Ammon's horn (tissue), 1 donor: ENCODE data around the gene ZBTB49.

Experiments
- DNase-seq: peaks from one replicate; pipeline ENCODE4 v3.0.0-alpha.2; 2016; ENCODE audit warnings: low spot score

Gene ZBTB49

DNA sequence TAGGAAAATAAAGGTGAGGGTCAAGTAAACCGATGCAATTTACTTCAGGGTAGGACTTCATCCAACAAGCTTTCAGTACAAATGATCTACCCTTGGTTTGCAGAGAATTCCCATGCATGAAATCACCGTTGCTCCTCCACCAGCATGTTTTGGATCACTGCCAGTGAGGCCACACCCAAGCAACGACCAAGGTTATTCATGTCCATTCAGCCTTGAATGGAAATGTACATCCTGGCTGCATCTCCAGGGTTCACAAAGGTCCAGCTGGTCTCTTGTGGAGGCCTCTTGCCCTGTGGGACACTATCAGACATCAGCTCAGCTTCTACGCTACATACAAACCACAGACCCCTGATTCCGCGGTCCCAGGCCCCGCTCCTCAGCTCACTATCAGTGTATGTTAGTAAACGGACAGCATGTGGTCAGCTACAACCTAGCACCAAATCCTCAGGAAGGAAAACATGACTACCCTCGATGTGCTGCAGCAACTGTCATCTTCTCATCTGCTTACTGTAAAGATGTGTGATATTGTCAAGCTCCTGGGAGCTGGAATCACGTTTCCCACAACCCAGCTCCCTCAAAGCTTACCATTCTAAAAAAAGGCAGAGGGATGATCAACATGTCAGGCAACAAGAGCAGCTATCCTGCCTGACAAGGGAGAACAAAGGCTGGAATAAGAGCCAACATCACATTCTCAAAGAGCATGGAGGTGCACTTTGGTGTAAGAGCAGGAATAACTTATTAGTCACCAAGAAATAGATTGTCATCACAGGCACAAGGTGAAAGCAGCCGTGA, 5.0 kb upstream of the ZBTB49 start:
- DNase-seq = no peak

DNA sequence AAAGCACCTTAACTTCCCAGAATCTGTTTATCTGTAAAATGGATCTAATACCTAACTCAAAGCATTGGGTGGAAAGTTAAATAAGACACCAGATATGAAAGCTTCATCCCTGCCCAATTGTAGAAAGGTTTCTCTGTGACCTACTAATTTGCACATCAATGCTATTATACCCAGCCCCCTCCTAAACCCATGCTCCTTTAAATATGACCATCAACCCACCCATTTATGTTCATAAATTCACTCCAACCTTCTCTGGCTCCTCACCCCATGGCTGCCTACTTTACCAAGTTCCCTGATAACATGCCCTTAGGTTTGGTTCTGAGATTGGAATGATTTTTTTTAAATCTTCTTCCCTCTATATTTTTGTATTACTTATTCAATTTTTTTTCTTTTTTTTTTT, 2.0 kb upstream of the ZBTB49 start:
- DNase-seq = no peak

DNA sequence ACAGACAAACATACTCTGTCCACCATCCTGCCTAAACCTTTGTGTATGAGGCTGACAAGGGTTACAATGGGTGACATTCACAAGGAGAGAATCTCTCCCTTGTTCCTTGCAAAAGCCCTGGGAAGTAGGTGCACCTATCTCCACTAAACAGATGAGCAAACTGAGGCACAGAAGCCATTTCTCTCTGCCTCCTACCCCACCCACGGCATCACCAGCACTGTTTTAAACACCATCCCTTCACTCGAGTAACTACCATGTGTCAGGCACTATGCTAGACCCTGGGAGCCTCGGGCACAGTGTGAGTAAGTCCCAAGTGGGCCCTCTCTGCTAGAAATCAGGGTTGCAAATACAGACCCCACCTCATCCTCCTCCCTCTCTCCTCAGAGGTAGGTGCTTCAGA, 996 bp upstream of the ZBTB49 start:
- no peak for DNase-seq

DNA sequence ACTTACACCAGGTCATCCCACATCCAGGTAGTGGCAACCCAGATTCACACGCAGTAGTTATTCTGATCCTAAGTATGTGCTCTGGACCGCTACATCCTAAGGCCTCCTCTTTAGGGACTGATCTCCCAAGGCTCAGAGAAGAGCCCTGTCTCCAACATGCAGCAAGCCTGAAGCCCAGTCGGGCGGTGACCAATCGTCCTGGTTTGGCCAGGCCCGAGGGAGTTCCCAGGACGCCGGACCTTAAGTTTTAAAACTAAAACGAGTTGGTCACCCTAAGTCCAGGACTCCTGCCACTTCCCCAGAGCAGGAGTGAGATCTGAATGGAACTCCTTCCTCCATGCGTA, 482 bp upstream of the ZBTB49 start:
- DNase-seq = no peak

DNA sequence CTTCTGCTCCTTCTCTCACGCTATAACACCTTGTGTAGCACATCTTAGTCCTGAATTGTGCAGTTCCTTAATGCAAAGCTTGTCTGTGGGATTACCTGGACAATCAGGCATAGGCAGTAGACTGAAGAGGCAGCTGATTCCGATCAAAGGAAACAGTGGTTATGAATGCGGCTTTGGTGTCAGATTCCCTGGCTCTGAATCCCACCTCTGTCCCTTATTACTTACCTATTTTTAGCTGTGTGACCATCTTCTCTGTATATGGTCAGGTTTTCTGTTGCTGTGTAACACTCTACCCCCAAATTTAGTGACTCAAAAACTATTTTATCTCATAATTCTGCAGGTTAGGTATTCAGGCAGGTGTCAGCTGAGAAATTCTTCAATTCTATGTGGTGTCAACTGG, 3.2 kb downstream of the ZBTB49 start:
- DNase-seq = no peak

DNA sequence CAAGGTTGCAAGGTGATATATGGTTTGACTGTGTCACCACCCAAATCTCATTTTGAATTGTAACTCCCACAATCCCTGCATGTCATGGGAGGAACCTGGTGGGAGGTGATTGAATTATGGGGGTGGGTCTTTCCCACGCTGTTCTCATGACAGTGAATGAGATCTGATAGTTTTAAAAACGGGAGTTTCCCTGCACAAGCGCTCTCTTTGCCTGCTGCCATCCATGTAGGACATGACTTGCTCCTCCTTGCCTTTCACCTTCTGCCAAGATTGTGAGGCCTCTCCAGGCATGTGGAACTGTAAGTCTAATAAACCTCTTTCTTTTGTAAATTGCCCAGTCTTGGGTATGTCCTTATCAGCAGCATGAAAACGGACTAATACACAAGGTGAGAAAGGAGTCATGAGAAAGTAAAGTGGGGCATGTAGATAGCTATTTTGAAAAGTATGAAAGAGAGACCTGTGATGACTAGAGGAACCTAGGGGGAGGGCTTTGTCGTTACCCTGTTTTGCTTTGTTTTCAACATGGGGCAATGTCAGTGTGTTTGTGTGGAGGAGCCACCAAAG, 6.3 kb downstream of the ZBTB49 start:
- no peak for DNase-seq

DNA sequence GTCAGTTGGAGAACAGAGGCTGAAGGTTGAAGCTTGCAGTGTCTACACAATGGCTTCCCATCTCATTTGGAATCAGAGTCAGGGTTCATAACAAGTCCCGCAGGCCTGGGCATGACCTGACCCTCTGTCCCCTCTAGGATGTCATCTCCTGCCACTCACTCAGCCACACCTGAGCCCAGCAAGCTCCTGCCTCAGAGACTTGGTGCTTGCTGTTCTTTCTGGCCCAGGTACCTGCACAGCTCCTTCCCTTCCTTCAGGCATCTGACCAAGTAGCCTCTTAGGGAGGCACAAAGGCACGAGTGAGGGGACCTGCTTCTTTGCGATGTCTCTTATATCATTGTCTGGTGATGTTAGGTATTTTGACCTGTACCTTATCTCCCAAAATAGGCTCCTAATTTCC, 9.0 kb downstream of the ZBTB49 start:
- no peak for DNase-seq

DNA sequence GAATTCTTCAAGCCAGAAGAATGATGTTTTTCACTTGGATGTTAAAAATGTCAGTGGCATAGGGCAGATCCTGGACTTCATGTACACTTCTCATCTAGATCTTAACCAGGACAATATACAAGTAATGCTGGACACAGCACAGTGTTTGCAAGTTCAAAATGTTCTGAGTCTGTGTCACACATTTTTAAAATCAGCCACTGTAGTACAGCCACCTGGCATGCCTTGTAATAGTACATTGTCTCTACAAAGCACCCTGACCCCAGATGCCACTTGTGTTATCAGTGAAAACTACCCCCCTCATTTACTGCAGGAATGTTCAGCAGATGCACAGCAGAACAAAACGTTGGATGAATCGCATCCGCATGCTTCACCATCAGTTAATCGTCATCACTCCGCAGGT, 11.9 kb downstream of the ZBTB49 start:
- no peak for DNase-seq

DNA sequence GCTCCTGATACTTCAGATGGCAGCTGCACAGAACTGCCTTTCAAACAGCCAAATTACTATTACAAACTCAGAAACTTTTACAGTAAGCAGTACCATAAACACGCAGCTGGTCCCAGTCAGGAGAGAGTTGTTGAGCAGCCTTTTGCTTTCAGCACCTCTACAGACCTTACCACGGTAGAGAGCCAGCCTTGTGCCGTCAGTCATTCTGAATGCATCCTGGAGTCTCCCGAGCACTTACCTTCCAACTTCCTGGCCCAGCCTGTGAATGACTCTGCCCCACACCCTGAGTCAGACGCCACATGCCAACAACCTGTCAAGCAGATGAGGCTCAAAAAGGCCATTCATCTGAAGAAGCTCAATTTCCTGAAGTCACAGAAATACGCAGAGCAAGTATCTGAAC, 12.4 kb downstream of the ZBTB49 start:
- DNase-seq = no peak

DNA sequence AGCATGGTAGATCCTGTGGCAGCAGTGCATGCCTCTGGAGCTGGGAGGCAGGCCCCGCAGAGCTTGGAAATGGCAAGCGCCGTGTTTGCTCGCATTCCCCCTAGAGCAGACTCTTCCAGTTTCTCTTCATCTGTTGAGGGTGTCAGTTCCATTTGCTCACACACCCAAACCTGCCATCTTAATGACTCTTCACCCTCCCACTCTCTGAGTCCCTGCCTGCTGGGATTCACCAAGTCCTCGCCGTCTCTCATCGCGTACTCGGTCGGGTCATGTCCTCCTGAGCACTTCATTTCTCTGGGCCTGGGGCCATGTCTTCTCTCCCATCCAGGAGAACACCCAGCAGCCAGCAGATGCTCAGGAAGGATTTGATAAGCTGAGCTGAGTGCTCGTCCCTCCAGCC, 16.9 kb downstream of the ZBTB49 start:
- DNase-seq = no peak

DNA sequence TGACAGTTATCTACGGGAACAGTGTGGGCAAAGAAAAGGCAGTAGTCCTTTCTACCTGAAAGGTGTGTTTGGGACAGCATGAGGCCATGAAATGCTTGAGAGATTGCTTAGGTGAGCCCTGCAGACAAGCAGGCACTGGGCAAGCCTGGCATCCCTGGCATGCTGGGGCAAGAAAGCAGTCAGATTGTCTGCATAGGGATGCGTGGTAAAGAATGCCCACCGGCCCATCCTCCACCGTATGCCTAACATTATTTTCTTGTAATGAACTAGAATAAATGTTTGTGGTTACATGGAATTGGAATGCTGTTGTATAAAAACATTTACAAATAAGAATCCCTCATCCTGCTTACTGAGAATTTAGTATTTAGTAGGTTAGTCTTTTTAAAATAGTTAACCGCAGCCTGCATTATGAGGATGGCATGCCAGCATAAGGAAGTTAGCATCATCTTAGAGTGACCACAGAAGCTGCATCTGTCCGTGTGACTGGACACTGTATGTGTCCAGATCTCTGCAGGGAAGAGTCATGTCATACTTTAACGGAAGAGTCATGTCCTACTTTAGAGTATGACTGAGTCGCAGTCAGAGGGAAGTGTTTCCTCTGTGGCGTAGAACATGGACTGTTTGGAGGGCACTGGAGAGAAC, 18.9 kb downstream of the ZBTB49 start:
- no peak for DNase-seq

DNA sequence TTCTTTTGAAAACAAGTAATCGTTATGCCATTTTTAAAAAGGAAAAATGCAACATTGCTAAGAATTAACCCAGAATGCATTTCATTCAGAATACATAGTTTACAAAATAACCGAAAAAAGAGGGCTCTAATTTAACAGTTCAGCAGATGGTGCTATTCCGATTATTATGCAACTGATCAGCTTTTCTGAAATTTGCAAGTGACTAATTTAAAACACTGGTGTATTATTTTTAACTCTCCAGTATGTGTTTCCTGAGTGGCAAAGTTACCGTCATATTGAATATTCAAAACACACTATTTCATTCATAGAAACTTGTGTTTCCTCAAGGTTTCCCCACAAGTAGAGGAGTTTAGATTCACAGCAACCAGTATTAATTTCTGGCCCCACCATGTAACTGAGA, 21.1 kb downstream of the ZBTB49 start:
- DNase-seq = no peak

DNA sequence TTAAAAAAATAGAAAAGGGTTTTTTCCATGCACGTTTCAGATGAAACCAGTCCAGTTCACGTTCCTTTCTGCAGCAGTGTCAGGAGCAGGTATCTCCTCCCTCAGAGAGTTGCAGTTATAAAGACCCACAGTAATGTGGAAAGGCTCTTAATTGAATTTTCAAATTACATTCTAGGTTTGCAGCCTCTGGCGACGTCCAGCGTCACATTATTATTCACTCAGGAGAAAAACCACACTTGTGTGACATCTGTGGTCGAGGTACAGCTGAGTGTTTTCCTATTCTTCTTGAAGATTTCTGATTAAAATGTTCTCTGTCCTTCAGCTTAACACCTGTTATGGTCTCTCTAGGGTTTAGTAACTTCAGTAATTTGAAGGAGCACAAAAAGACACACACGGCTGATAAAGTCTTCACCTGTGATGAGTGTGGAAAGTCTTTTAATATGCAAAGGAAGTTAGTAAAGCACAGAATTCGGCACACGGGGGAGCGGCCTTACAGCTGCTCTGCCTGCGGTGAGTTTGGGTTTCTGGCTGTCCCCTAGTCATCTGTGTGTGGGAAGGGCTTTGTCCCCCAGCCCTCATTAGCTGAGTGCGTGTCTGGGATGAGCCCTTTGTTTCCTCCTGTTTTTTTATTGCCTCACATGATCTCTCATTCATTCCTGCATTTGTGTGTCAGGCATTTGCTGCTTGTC, 25.6 kb downstream of the ZBTB49 start:
- DNase-seq = no peak

DNA sequence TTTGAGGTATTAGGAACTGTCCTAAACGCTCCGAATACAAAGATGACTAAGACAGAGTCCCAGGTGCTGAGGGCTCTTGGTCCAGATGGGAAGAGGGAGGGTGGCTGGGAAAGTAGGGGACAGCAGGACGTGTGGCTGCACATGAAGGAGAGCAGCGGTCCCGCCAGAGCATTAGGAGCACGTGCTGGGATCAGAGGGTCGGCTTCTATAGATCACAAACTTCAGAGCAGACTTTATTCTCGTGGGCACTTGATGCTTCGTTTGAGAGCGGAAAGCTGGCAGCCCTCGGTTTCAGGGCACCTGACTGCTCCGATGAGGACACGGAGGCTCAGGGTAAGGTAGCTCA, 26.1 kb downstream of the ZBTB49 start:
- DNase-seq = no peak

DNA sequence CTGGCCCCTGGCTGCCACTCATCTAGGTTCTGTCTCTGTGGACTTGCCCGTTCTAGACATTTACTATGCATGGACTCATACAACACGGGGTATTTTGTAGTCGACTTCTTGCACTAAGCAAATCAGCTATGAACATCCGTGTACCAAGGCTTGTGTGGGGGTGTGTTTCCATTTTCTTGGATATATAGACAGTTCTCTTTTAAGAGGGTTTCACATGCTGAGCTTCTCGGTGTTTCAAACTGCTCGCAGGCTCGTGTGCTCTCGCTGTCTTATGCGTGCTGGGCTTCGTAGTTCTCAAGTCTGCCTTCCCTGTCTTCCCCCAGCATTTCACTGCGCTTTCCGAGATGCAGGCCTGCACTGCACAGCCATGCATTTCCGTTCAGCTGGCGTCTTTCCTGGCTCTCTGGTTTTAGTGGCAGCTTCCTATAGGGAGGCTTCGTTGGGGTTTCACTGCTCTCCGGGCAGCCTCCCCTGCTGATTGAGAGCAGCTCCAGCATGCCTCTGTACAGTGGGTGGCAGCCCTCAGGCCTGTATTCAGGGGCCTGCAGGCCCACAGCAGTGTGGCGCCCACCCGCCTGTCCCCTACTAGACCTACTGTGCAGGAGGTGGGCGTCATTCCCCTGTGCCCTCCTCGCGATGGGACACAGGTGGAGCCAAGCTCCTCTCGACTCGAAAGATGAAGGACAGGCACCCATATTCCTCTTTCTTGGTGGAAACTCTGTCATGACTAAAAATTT, 27.6 kb downstream of the ZBTB49 start:
- no peak for DNase-seq

DNA sequence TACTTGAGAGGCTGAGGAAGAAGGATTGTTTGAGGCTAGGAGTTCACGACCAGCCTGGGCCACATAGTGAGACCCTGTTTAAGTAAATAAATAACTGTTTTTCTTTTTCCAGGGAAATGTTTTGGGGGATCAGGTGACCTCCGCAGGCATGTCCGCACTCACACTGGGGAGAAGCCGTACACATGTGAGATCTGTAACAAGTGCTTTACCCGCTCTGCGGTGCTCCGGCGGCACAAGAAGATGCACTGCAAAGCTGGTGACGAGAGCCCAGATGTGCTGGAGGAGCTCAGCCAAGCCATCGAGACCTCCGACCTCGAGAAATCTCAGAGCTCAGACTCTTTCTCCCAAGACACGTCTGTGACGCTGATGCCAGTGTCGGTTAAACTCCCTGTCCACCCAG, 30.5 kb downstream of the ZBTB49 start:
- DNase-seq = no peak

DNA sequence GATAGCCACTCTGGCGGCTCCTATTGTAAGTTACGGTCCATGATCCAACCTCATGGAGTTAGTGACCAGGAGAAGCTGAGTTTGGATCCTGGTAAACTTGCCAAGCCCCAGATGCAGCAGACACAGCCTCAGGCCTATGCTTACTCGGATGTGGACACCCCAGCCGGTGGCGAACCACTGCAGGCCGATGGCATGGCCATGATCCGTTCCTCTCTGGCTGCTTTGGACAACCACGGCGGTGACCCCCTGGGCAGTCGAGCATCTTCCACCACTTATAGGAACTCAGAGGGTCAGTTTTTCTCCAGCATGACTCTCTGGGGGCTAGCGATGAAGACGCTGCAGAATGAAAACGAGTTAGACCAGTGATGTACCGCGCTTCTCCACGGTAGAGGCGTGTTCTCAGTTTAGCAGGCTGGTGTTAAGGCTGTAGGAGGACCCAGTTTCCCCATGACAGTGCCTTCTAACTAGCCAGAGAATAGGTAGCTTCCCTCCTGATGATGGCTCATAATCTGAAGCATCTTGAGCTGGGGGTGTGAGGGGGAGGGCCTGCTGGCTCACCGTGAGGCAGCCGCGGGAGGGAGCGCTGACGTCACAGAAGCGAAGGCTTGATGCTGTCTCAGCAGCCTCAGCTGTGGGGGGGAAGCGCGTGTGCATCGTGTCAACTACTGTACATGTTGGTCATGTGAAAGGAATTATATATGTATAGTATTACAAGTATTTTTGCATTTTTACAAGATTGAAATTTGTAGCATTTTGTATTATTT, 31.1 kb downstream of the ZBTB49 start:
- peak; percentile 71 for DNase-seq

DNA sequence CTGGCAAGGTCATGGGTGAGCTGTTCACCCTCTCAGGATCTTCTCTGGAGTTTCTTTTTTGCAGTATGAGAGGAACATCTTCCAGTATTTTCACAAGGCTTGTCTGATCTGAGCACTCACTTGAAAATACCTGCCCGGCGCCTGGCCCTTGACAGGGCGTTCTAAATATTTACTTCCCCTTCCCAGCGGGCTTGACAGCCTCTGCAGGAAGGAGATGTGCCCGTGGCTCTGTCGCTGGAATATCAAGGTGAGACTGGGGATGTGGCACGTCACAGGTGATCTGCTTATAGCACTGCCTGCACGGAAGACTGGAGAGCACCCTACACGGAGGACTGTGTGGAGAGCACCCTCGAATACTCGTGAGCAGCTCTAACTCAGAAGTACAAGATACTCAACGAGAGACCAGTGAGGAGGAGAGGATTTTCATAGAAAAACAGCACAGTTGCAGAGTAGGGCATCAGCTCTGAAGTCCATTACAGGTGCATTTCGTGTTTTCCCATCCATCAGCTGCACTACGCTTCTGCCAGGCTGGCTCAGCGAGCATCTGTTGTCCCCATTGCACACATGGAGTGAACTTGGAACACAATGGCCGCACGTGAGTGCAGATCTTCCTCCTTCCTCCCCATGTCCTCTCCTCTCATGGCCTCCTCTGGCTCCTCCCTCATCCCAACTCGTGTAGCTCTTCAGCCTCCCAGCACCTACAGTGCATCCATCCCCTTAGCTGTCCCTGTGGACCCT, 32.1 kb downstream of the ZBTB49 start:
- no peak for DNase-seq

DNA sequence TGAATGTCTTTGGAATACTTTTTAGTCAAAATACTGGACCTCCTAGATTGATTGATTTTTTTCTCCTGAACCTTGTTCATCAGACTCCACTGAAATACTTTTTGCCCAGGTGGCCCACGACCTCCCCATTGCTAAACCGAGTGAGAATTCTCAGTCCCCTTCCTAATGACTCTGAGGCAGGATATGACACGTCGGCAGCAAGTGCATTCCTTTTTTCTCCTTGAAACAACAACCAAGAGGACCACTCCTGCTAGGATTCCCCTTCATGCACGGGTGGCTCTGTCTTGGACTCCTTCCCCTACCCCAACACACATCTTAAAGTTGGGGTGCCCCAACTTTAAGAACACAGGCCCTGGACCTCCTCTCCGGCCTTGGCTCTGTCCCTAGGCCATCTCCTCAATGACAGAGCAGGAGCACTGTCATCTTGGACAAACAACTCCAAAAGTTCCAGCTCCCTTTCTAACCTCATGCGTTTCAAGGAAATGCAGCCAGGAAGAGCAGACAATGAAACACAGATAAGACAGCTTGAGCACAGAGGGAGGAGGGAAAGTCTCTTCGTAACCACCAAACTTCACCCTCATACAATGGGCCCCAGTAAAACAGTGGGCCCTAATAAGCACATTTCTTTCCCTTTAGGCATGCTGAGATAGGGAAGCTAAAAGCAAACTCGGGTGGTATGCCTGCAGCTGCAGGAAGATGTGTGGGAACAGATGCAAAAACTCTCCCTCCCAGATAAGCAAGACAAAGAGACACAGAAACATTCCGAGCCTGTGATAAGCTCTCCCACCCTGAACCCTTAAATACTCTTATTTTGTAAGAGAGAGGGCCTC, 33.9 kb downstream of the ZBTB49 start:
- no peak for DNase-seq

DNA sequence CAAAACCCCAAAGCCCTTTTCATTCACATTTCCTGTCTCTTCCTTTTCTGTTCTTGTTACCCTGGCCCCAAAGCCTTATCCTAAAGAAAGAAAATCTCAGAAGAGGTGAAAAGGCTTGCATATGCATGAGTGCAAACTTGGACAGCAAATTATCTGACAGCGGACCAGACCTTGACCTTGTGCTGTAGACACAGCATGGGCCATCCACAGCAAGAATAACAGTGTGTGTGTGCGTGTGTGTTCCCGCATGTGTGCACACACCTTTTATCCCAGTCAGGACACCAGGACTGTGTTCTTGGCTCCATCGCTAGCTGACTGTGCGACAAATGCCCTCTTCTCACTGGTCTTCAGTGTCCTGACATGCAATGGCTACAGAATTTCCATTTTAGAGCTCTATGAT, 35.3 kb downstream of the ZBTB49 start:
- no peak for DNase-seq
